Endothelial cell of umbilical vein (primary cell): ENCODE measurements around the gene ARHGEF11.

ENCODE experiments used
- FOS ChIP-seq: IDR thresholded peaks from 2 replicates; pipeline ENCODE4 v1.6.1; 2011; ENCODE audit warnings: mild to moderate bottlenecking, low read length, moderate library complexity, borderline replicate concordance; ENCODE audit not compliant: insufficient read depth
- MAX ChIP-seq: IDR thresholded peaks from 2 replicates; pipeline ENCODE4 v1.6.1; 2011; ENCODE audit not compliant: insufficient read depth, insufficient read length
- MYC ChIP-seq: IDR thresholded peaks from one replicate; pipeline ENCODE4 v1.6.1; 2011; ENCODE audit warnings: mild to moderate bottlenecking, low read depth, low read length
- POLR2A ChIP-seq: IDR thresholded peaks from 2 replicates; pipeline ENCODE4 v1.6.1; 2012; ENCODE audit warnings: low read depth, mild to moderate bottlenecking, control low read depth, low read length
- POLR2AphosphoS5 ChIP-seq: IDR thresholded peaks from 2 replicates; pipeline ENCODE4 v1.6.1; 2012; ENCODE audit warnings: low read depth, mild to moderate bottlenecking, control low read depth, low read length, moderate library complexity; ENCODE audit not compliant: insufficient read depth
- TF ChIP-seq, protein P1 (sequence below), 2 donors: IDR thresholded peaks; 1 replicate in 1 of 2; 2 replicates in 1 of 2; pipeline ENCODE4 v1.5.1; 2011; ENCODE audit warnings: low read length in 2 of 2, mild to moderate bottlenecking in 2 of 2, moderate library complexity in 2 of 2, control low read depth in 1 of 2, inconsistent platforms in 1 of 2, low read depth in 1 of 2; ENCODE audit not compliant: insufficient read depth in 1 of 2; ENCODE audit errors: extremely low read depth in 1 of 2

- TF ChIP-seq, protein P1, sequence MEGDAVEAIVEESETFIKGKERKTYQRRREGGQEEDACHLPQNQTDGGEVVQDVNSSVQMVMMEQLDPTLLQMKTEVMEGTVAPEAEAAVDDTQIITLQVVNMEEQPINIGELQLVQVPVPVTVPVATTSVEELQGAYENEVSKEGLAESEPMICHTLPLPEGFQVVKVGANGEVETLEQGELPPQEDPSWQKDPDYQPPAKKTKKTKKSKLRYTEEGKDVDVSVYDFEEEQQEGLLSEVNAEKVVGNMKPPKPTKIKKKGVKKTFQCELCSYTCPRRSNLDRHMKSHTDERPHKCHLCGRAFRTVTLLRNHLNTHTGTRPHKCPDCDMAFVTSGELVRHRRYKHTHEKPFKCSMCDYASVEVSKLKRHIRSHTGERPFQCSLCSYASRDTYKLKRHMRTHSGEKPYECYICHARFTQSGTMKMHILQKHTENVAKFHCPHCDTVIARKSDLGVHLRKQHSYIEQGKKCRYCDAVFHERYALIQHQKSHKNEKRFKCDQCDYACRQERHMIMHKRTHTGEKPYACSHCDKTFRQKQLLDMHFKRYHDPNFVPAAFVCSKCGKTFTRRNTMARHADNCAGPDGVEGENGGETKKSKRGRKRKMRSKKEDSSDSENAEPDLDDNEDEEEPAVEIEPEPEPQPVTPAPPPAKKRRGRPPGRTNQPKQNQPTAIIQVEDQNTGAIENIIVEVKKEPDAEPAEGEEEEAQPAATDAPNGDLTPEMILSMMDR (IDR thresholded peaks at IDR 0.05; ENCODE audit: extremely low read depth in 1 of 2, insufficient read depth in 1 of 2, low read depth in 1 of 2, low read length in 2 of 2): no peak
- TF ChIP-seq FOS (no peak), POLR2A (no peak), MAX (no peak), MYC (no peak), POLR2AphosphoS5 (no peak)
Observed at GRCh38 chr1:157034137-157034800, 11.3 kb downstream of the ARHGEF11 start.
